C4-2B (cell line): Measurements from ENCODE around the gene TLE2.
A peak's percentile ranks its signal among the peaks of the same experiment; 100 is the strongest.

Experiments used
- H3K27ac ChIP-seq: fragments of 450-650 bp; 2 replicates; pipeline ENCODE4 v1.5.1; 2017
- CTCF ChIP-seq: fragments of 450-650 bp; conservative IDR thresholded peaks from 2 replicates; pipeline ENCODE4 v1.5.1; 2017; ENCODE audit warnings: mild to moderate bottlenecking
- ZFX ChIP-seq: fragments of 450-650 bp; IDR thresholded peaks from 2 replicates; pipeline ENCODE4 v1.6.1; 2017

TLE2 gene

GRCh38 chr19:2978772-2979171 lies 50.3 kb downstream of the TLE2 start:
- TF ChIP-seq CTCF (no peak), ZFX (no peak)
- no peak overlapping the region for H3K27ac ChIP-seq

- TF ChIP-seq CTCF (no peak), ZFX (no peak)
- peak overlapping the region; percentile 78 for H3K27ac ChIP-seq
Observed at GRCh38 chr19:2978166-2978767, 50.8 kb downstream of the TLE2 start.

- TF ChIP-seq CTCF (no peak), ZFX (no peak)
- peak overlapping the region; percentile 78 for H3K27ac ChIP-seq
Observed at GRCh38 chr19:2977746-2978138, 51.3 kb downstream of the TLE2 start.

- TF ChIP-seq ZFX (no peak), CTCF (no peak)
- peak within 1 kb of the TSS; percentile 78 for H3K27ac ChIP-seq
Observed at GRCh38 chr19:2977001-2977745, 51.9 kb downstream of the TLE2 start, which contains the start of gene TLE6. TLE6 (plus strand) TSS chr19:2977564; CDS start chr19:2978234, 670 bp downstream.

- H3K27ac ChIP-seq = peak overlapping the region; percentile 78
- TF ChIP-seq ZFX (no peak), CTCF (no peak)
Observed at GRCh38 chr19:2976609-2977000, 52.5 kb downstream of the TLE2 start.

- TF ChIP-seq ZFX = no peak
- no peak for TF ChIP-seq CTCF
- H3K27ac ChIP-seq = no peak overlapping the region
Observed at GRCh38 chr19:2974342-2975041, 54.6 kb downstream of the TLE2 start.

- TF ChIP-seq CTCF (no peak), ZFX (no peak)
- H3K27ac ChIP-seq = no peak overlapping the region
Observed at GRCh38 chr19:2973229-2973628, 55.9 kb downstream of the TLE2 start.
